Activated CD4-positive, alpha-beta T cell treated with anti-CD3 and anti-CD28 coated beads for 36 hours (primary cell): ENCODE results near the gene TOX3. TPM values are rescaled to one million over a fixed set of nuclear protein-coding genes. Genes with fewer than 3 reads are reported as not detected.

Source experiments
- ATAC-seq: fragments of 200-7000 bp; cut with Tn5 transposase; one replicate; pipeline ENCODE4 v1.10.0; 2021; ENCODE audit warnings: mild to moderate bottlenecking, moderate library complexity
- CTCF ChIA-PET: fragments of 350-600 bp; sonication (Branson Sonifier 250); formaldehyde crosslinking; loops from one replicate; lab custom pipeline; 2021; ENCODE audit warnings: antibody characterized with exemption; lab: Charles Lee
- POLR2A ChIA-PET: fragments of 350-600 bp; sonication (Branson Sonifier 250); formaldehyde crosslinking; loops from one replicate; lab custom pipeline; 2021; ENCODE audit warnings: antibody characterized with exemption, inconsistent platforms; lab: Charles Lee
- DNase-seq: peaks from one replicate; pipeline ENCODE4 v3.0.0-alpha.2; 2020
- H3K27ac Mint-ChIP-seq: one replicate; pipeline ENCODE4 v1.8.0; 2021; ENCODE audit warnings: mixed read lengths
- H3K27me3 Mint-ChIP-seq: one replicate; pipeline ENCODE4 v1.8.0; 2021; ENCODE audit warnings: mixed read lengths
- H3K36me3 Mint-ChIP-seq: one replicate; pipeline ENCODE4 v1.8.0; 2021; ENCODE audit warnings: low read depth, mixed read lengths
- H3K4me1 Mint-ChIP-seq: one replicate; pipeline ENCODE4 v1.8.0; 2021; ENCODE audit warnings: mixed read lengths
- H3K4me3 Mint-ChIP-seq: one replicate; pipeline ENCODE4 v1.8.0; 2021; ENCODE audit warnings: mild to moderate bottlenecking, moderate library complexity, mixed read lengths
- H3K9me3 Mint-ChIP-seq: one replicate; pipeline ENCODE4 v1.8.0; 2021; ENCODE audit warnings: low read depth, mixed read lengths
- intact Hi-C, 2 experiments: fragments of 100-400 bp; cut with DNase I in 1 of 2; cut with micrococcal nuclease in 1 of 2; formaldehyde crosslinking; loops; one replicate each; pipeline versions ENCODE4 v1.14.2 to v1.15.1; 2022 to 2024; cut with DNase I, micrococcal nuclease
- total RNA-seq, 2 experiments: library from RNA; stranded (reverse); gene quantifications; one replicate each; pipeline ENCODE4 v1.2.3, GENCODE V29; 2021

Gene TOX3
- total RNA-seq, 2 experiments from 2014 or later: not detected

DNA sequence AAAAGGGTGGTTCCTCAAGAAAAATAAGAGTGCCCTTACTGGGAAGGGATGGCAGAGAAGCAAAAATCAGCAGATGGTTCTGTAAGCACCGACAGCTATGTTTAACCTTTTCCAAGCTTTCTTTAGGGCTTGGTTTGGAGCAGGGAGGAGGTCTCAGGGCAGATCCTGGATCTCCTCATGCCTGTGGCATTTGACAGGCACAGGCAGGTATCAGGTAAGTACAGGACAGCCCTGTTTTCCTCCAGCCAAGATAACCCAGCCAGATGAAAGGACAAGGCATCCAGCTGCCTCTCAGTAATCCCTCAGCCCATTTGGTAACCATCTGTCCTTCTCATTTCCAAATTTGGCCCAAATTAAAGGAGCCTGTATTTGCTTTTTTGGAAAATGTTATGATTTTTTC is 141.5 kb downstream of the TOX3 start:
- intact Hi-C loops: no loop called here
- Mint-ChIP-seq H3K4me1 (no peaks in the 10 kb centered on the region), H3K27me3 (no peaks in the 10 kb centered on the region), H3K9me3 (peaks cover 4% of the 10 kb centered on the region), H3K36me3 (no peaks in the 10 kb centered on the region), H3K4me3 (no peak overlapping the region), H3K27ac (no peak overlapping the region)
- CTCF ChIA-PET: no interaction called here
- no peak for ATAC-seq
- DNase-seq: no peak
- POLR2A ChIA-PET: no interaction called here

DNA sequence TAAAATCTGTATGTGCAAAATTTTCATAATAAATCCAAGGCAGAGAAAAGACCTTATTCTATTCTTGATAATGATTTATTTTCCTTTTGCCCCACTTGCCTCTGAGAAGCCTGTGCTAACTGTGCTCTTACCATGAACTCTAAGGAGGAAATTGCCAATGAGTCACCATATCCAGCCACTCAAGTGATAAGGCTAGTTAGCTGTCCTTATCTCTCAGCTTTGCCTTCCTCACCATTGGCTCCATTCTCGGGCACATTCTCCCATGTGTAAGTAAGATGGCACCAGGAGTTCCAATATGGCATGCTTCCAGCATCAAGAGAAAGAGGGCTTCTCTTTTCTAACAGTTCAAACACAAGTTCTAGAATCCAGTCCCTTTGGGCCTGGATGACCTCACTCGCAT is 142.4 kb downstream of the TOX3 start:
- ATAC-seq: no peak
- DNase-seq: no peak
- intact Hi-C loops: no loop called here
- H3K9me3 Mint-ChIP-seq: peaks cover 4% of the 10 kb centered on the region
- ChIA-PET CTCF (no interaction called here), POLR2A (no interaction called here)
- no peaks in the 10 kb centered on the region for H3K4me1 Mint-ChIP-seq
- H3K27ac Mint-ChIP-seq: no peak overlapping the region
- H3K4me3 Mint-ChIP-seq: no peak overlapping the region
- H3K36me3 Mint-ChIP-seq: no peaks in the 10 kb centered on the region
- H3K27me3 Mint-ChIP-seq: no peaks in the 10 kb centered on the region

DNA sequence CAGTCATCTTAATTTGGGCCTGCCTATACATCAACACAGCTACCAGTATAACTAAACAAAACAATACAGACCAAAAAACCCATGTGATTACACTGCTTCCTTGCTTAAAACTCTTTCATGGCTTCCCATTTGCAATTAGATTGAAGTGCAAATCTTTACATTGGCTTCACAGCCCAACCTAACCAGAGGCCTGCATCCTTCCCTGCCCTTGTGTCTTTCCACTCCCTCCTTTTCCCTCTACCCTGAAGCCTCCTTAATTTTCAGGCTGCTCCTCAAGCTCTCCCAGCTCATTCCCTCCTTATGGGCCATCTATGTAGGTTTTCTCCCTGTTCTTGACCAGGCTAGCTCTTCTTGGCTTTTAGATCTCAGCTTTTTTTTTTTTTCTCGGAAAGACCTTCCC is 147.8 kb downstream of the TOX3 start:
- Mint-ChIP-seq H3K27ac (no peak overlapping the region), H3K4me3 (no peak overlapping the region), H3K9me3 (peaks cover 4% of the 10 kb centered on the region), H3K36me3 (no peaks in the 10 kb centered on the region), H3K27me3 (no peaks in the 10 kb centered on the region), H3K4me1 (no peaks in the 10 kb centered on the region)
- ChIA-PET CTCF (no interaction called here), POLR2A (no interaction called here)
- DNase-seq: no peak
- no peak for ATAC-seq
- intact Hi-C loops: no loop called here

DNA sequence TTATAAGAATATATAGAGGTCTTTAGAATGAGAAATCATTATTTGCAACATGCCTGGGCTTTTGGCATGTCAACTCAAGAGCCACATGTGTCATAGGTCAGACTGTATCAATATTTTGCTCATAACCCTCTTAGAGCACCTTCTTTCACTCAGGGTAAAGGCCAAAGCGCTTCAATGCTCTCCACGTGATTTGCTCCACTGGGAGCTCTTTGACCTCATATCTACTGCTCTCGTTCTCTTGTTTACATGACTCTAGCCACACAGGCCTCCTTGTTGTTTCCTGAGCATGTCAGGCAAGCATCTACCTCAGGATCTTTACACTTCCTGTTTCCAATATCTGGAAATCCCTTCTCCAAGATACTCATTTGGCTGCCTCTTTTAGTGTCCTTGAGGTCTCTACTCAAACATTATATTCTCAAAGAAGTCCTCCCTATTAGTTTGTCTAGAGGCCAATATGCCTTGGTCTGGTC is 148.4 kb downstream of the TOX3 start:
- H3K4me1 Mint-ChIP-seq: no peaks in the 10 kb centered on the region
- CTCF ChIA-PET: no interaction called here
- POLR2A ChIA-PET: no interaction called here
- no peak for ATAC-seq
- no peak for DNase-seq
- no peak overlapping the region for H3K27ac Mint-ChIP-seq
- H3K27me3 Mint-ChIP-seq: no peaks in the 10 kb centered on the region
- intact Hi-C loops: no loop called here
- H3K4me3 Mint-ChIP-seq: no peak overlapping the region
- H3K9me3 Mint-ChIP-seq: peaks cover 2% of the 10 kb centered on the region
- H3K36me3 Mint-ChIP-seq: no peaks in the 10 kb centered on the region

DNA sequence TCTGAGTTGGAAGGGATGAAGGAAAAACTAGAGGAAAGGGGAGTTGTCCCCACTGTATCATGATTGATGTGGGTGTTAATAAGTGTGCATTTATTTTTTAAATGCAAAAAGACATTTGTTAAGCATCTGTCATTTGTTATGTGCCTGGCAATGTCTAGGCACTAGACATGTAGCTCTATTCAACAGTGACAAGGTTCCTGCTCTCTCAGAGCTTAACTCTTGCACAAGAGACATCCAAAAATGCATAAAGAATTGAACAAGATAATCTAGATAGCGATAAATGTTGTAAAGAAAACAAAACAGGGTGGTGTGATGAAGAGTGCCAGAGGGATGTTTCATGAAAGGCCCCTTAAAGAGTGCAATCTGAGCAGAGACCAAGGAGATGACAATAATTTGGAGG is 148.9 kb downstream of the TOX3 start:
- Mint-ChIP-seq H3K4me1 (no peaks in the 10 kb centered on the region), H3K27ac (no peak overlapping the region), H3K4me3 (no peak overlapping the region), H3K9me3 (peaks cover 2% of the 10 kb centered on the region), H3K36me3 (no peaks in the 10 kb centered on the region), H3K27me3 (no peaks in the 10 kb centered on the region)
- POLR2A ChIA-PET: no interaction called here
- no peak for DNase-seq
- intact Hi-C loops: no loop called here
- CTCF ChIA-PET: interaction anchor here (0.9 kb wide), 1 partner anchor 9 kb away, joined by 4 read pairs; no protein-coding TSS in a partner anchor
- ATAC-seq: no peak

DNA sequence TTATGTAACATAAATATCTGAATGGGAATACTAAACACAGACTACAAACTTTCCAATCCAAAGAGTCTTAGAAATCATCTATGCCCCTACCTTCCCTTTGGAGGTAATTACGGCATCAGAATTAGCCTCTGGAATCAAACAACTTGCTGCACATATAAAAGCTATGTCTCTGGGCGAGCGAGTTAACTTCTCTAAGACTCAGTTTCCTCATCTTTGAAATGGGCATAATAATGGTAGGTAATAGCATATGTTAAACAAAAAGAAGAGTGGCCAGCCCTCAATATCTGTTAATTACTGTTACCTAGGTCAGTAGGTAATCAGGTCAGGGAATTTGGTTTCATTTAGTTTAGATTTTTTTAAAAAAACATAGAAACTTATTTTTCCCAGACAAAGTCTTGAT is 153.5 kb downstream of the TOX3 start:
- Mint-ChIP-seq H3K9me3 (peaks cover 3% of the 10 kb centered on the region), H3K4me1 (no peaks in the 10 kb centered on the region), H3K36me3 (no peaks in the 10 kb centered on the region), H3K27ac (no peak overlapping the region), H3K4me3 (no peak overlapping the region), H3K27me3 (no peaks in the 10 kb centered on the region)
- POLR2A ChIA-PET: no interaction called here
- CTCF ChIA-PET: no interaction called here
- DNase-seq (no peak), ATAC-seq (no peak)
- intact Hi-C loops: no loop called here

DNA sequence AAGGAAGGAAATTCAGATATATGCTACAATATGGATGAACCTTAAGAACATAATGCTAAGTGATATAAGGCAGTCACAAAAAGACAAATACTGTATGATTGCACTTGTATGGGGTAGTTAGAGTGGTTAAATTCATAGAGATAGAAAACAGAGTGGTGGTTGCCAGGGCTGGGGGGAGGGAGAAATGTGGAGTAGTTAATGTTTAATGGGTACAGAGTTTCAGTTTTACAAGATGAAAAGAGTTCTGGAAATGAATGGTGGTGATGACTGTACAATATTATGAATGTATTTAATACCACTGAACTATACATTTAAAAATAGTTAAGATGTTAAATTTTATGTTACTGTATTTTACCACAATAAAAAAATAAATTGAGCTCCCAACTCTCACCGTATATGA is 157.9 kb downstream of the TOX3 start:
- DNase-seq (no peak), ATAC-seq (no peak)
- Mint-ChIP-seq H3K27ac (no peak overlapping the region), H3K36me3 (no peaks in the 10 kb centered on the region), H3K27me3 (no peaks in the 10 kb centered on the region), H3K4me1 (no peaks in the 10 kb centered on the region), H3K4me3 (no peak overlapping the region), H3K9me3 (peaks cover 4% of the 10 kb centered on the region)
- ChIA-PET CTCF (no interaction called here), POLR2A (no interaction called here)
- intact Hi-C loops: no loop called here
